ENCODE measurements around the gene OR4D11.

GRCh38 chr11:59503276-59503675, at the start of gene OR4D11:
- TF ChIP-seq POLR2A (IDR thresholded peaks at IDR 0.05): no peak
- TF ChIP-seq, protein P1, sequence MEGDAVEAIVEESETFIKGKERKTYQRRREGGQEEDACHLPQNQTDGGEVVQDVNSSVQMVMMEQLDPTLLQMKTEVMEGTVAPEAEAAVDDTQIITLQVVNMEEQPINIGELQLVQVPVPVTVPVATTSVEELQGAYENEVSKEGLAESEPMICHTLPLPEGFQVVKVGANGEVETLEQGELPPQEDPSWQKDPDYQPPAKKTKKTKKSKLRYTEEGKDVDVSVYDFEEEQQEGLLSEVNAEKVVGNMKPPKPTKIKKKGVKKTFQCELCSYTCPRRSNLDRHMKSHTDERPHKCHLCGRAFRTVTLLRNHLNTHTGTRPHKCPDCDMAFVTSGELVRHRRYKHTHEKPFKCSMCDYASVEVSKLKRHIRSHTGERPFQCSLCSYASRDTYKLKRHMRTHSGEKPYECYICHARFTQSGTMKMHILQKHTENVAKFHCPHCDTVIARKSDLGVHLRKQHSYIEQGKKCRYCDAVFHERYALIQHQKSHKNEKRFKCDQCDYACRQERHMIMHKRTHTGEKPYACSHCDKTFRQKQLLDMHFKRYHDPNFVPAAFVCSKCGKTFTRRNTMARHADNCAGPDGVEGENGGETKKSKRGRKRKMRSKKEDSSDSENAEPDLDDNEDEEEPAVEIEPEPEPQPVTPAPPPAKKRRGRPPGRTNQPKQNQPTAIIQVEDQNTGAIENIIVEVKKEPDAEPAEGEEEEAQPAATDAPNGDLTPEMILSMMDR (IDR thresholded peaks at IDR 0.05): no peak

All from Peyer's patch (tissue), 4 donors.